NCI-H2081 (cell line): ENCODE measurements around the gene OR10W1.
A peak's percentile ranks its signal among the peaks of the same experiment; 100 is the strongest.

Experiments
- DNase-seq, 2 experiments: peaks; one replicate each; lab custom pipeline; 2025; lab: John Stamatoyannopoulos, UW

The OR10W1 gene, protein sequence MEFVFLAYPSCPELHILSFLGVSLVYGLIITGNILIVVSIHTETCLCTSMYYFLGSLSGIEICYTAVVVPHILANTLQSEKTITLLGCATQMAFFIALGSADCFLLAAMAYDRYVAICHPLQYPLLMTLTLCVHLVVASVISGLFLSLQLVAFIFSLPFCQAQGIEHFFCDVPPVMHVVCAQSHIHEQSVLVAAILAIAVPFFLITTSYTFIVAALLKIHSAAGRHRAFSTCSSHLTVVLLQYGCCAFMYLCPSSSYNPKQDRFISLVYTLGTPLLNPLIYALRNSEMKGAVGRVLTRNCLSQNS

DNA sequence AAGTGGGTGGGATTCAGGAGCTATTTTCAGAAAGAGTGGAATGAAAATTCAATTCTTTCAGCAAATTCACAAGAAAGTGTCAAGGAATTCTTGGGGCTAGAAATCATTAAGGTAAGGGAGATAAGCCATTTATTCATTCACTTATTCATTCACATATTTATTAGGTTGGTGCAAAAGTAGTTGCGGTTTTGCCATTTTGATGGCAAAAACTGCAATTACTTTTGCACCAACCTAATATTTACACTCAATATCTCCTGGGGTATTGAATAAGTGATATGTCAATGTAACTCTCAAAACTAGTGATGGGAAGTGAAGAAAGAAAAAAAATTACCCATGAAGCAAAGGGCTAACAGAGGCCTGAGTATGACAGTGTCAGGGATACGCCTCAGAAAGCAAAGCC is at the start of gene OR10W1:
Gene OR10W1, minus strand, starts transcription at position 119 of the 400 bp plus-strand sequence. CDS start 402 bp downstream, outside the sequence.
- no peak for DNase-seq

DNA sequence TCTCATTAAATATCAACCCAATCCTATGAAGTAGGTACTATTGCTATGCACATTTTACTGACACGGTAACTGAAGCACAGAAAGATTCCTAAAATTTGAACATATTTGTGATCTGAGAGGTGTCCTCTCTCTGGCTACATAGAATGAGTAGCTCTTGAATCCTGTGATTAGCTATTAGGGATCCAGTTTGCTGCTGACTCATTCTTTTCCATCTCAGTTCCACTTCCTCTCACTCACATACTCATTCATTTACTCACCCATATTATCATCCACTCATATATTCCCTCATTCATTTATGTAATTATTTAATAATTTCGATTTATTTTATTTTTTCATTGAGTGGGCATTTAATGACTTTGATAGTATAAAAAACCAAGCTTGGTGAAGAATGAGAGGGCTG is 48.1 kb upstream of the OR10W1 start:
- no peak for DNase-seq

DNA sequence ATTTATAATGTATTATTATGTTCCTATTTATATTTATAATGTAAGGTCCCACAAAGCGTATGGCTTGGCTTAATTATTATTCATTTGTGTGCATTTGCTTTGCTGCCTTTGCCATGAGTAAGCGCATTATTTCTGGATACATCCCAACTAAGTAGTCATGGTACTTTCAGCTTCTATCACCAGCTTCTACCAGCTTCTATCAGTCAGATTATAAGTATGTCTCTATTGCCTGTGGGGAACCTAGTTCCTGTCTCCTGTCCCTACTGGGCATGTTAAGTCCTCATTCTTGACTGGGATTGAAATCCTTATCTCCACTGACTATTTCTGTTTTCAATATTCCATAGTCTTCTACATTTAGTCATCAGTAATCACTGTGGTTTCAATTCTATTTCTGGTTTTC is 33.5 kb upstream of the OR10W1 start:
- DNase-seq, result no peak

DNA sequence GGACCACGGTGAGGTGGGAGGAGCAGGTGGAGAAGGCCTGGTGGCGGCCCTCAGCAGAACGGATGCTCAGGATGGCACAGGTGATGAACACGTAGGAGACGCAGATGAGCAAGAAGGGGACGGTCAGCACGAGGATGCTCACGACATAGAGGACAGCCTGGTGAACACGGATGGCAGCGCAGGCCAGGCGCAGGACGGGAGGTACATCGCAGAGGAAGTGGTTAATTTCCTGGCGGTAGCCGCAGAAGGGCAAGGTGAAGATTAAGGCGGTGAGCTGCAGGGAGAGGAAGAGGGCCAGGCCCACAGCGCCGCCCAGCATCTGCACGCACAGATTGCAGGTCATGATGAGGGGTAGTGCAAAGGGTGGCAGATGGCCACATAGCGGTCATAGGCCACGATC is 24.0 kb upstream of the OR10W1 start:
- DNase-seq, result no peak

GRCh38 chr11:58289266-58289665 is 21.2 kb upstream of the OR10W1 start:
- no peak for DNase-seq

DNA sequence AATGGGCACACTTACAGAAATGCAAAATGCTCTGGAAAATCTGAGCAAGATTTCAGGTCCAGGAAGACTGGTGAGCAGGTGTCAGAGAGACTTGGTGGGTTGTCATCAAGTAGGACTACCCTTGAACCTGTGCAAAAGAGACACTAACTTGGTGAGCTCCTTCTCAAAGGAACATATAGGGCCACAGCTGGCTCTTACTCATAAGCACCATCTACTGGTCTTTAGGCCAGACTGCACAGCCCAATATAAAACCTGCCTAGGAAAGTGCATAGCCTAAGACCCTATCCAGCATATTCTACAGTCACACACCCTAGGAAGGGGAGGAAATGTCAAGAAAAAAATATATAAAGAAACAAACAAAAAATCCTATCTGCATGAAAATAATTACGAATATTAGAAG is 18.2 kb upstream of the OR10W1 start:
- DNase-seq, result peak in 1 of 2 experiments; percentile 0

GRCh38 chr11:58285483-58286040 is 17.5 kb upstream of the OR10W1 start:
- DNase-seq, result no peak

DNA sequence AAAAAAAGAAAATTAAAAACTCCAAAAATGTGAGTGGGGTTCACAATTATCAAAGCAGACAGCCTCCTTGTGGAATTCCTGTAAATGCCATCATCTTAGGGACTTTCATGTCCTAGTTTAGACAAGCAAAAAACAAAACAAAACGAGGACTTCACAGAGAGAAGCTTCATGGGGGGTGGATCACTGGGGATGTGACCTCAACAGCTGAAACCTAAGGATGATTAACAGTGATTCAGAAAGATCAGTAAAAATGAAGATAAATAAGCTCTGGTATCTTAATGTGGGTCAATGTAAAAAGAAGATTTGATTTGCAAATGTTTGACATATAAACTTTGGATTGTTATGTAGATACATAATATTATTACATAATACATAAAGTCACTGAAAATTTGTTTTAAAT is 8.1 kb upstream of the OR10W1 start:
- no peak for DNase-seq

GRCh38 chr11:58275002-58275401 is 6.9 kb upstream of the OR10W1 start:
- DNase-seq, result no peak

- DNase-seq, result no peak
Measured at GRCh38 chr11:58259983-58260382, 8.1 kb downstream of the OR10W1 start.

DNA sequence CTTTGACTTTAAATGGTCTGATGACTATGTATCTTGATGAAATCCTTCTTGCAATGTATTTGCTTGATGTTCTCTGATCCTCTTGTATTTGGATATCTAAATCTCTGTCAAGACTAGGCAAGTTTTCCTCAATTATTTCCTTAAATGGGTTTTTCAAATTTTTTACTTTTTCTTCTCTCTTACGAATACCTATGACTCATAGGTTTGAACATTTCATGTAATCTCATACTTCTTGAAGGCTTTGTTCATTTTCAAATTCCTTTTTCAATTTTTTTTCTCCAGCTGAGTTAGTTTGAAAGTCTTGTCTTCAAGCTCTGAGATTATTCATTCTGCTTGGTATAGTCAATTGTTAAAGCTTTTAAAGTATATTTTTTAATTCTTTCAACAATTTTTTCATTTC is 13.1 kb downstream of the OR10W1 start:
- DNase-seq, result no peak

GRCh38 chr11:58243954-58244353 is 24.1 kb downstream of the OR10W1 start:
- no peak for DNase-seq

GRCh38 chr11:58227956-58228615 is 40.0 kb downstream of the OR10W1 start:
- DNase-seq, result no peak

DNA sequence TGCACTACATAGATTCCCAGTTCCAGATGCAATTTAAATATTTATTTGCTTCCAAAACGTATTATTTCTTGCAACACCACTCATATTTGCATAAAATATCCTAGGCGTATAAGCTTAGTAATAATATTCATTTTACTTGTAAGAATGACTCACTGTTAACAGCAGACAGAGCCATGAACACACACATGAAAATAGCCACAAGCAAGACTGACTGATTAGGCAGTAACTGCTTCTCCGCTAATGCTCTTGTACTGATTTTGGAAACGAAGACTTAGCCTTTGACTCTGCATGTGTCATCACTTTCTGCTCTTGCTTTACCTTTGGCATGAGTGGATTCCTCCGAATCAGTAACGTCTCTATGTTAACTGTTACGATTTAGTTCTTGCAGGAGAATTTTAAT is 45.3 kb downstream of the OR10W1 start:
- DNase-seq, result no peak
